GM19238 (cell line): ENCODE data around the gene LINGO4.

ENCODE experiments used
- DNase-seq: peaks from one replicate; pipeline ENCODE4 v3.0.0; 2011; ENCODE audit warnings: low spot score; ENCODE audit not compliant: insufficient read length

Gene LINGO4

DNA sequence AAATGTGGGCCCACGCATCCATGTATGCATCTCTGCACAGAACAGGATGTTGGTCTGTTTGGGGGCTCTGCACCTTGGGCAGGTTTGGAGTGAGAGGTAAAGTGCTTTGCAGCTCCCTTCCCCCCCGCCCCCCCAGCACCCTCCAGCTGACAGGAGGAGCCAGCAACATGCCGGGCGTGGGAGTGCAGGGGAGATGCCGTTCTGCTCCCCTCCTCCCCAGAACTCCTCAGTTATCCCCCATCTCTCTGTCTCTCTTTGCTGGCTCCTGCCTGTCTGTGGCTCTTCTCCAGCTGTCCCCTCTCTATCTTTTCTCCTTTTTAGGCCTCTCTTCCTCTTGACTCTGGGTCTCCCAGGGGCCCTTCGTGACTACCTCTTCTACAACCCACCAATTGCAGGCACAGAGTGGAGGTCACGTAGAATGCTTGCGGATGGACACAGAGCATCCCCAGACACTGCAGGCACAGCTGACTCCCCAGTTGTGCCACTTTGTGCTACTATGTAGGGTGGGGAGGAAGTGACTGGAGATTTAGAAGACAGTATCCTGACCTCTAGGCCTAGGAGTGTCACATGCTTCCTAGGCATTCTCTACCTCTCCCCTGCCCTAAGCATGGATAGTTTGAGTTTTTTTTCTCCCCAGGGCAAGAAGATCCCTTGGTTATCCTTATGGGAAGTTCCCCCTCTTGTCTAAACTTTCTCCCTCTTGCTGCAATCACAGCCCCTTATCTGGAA is 28.1 kb upstream of the LINGO4 start:
- DNase-seq: no peak

DNA sequence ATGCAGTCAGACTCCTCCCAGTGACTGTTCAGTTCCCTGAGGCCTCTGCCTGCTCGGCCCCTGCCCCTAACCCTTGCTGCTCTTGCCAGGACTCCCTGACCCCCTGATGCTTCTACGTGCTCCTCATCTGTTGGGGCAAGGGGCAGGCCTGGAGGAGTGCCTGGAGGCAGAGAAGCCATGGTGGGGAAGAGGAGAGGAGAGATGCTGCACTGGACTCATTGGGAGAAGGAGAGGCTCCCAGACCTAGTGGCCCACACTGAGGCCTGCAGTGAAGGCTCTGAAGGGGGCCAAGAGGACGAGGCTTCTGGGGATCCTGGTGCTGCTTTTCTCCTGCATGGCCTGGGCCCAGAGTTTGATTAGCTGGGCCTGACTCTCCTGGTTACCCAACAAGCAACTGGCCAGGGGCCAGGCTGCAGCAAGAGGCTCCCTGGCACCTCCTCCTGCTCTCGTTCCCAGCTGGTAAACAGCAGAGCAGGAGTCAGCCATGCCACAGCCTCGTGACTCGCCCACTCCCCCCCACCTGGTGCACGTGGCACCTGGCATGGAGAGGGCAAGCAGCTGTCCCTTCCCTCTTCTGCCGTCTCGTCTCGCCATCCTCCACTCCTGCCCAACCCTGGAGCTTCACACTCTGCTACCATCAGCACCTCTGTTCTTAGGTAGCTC is 27.2 kb upstream of the LINGO4 start:
- no peak for DNase-seq

DNA sequence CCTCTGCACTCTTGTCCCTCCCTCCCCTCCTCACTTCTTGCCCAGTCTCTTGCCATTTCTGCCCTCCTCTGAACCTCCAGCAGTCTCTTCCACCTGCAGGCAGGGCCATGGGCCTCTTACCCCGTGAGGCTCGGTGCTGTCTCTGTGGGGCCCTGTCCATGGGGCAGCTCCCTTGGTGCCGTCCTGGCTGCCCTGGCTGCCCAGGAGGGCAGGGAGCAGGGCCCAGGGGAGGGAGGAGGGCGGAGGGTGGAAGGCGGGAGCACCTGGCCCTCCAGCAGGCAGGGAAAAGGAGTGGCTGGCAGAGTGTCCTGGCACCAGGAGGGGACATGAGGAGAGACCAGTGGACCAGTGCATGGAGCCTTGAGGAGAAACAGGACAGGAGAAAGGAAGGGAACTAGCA is 26.4 kb upstream of the LINGO4 start, which contains the start of gene RORC:
RORC (minus strand) TSS at position 198 of the 400 bp plus-strand sequence; CDS start at position 160, 38 bp downstream.
- no peak for DNase-seq

DNA sequence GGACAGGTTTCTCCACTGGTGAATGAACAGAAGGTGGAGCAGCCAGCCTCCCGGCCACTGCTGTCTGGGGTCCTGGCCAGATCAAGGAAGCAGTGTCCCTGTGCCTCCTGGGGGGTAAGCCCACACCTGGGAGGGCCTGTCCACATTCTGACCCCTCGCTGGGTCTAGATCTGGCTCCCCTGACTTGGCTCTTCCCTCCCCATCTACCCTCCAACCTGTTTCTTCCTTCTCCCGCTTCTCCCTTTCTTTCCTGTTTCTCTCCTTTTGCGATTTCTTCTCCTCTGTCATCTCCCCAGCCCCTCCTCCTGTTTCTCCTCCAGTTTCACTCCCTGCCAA is 26.0 kb upstream of the LINGO4 start:
- DNase-seq: no peak

DNA sequence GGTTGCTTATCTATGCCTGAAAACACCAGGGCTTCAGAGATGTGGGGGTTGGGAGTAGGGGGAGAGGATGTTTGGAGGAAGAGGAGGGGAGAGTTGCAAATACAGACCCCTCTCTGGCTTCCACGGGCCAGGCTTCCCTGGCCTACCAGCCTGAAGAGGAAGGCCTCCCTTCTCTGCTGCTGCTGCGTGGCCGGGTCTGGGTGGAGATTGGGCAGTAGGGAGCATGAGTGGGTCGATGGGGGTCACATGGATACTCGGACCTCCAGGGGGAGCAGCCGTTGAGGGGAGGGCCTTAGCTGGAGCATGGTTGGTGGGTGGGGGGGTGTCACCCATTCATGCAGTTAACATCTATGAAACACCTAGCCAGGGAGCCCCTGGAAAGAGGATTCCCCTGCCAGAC is 24.8 kb upstream of the LINGO4 start:
- DNase-seq: no peak

DNA sequence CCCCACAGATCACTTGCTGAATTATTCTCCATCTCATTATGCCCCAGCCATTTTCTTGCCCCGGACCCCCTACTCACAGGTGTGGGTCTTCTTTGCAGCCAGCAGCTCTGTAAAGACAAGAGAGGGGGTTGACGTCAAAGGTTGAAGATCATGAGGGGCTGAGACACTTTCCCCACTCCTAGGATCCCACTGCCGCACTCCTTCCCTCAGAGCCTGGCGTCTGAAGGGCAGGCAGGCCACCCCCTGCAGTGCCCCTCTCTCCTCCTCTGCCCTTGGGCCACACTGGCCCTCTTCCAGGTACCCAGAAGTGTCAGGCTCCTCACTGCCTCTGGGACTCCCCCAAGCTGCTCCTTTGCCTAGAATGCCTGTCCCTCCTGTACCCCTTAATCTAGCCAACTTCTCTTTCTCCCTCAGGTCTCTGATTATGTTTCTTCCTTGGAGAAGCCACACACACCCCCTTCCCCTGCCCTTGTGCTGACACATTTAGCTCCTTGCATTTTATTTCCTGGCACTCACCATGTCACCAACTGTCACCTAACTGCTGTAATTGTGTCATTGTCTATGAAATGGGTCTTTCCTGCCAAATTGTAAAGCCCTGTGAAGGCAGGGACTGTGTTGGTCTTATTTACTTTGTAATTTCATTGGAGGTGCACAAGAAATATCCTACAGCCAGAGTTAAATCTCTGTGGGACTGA is 24.3 kb upstream of the LINGO4 start:
- DNase-seq: no peak

DNA sequence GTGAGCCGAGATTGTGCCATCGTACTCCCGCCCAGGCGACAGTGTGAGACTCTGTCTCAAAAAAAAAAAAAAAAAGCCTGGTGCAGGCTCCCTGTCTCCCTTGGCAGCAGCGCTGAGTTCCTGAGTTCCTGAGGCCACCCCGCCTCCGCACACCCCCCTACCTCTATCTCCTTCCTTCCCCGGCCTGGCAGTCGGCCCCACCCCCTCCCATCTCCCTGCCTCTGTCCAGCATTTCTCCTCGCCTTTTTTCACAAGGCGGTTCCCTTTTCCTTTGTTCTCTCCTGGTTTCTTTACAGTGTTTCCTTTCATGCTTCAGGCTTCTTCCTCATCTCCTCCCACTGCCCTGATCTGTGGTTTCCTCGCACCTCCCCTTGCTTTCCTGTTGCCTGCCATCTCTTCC is 23.7 kb upstream of the LINGO4 start:
- no peak for DNase-seq

DNA sequence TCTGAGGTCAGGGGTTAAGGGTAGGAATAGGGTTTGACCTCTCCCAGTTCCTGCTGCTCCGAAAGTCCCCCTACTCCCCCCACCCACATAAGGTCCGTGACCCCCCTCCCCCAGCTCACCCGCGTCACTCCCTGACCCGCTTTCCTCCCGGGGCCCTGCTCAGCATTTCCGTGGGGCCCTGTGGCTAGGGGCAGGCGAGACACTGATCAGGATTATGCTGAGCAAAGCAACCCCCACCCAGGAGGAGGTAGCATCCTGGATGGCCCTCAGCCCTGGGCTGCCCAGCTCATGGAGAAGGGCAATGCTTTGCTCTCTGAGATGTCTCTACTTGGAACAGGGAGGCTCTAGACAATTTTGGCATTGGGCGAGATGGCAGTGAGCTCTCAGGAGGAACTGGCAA is 22.6 kb upstream of the LINGO4 start:
- DNase-seq: no peak

DNA sequence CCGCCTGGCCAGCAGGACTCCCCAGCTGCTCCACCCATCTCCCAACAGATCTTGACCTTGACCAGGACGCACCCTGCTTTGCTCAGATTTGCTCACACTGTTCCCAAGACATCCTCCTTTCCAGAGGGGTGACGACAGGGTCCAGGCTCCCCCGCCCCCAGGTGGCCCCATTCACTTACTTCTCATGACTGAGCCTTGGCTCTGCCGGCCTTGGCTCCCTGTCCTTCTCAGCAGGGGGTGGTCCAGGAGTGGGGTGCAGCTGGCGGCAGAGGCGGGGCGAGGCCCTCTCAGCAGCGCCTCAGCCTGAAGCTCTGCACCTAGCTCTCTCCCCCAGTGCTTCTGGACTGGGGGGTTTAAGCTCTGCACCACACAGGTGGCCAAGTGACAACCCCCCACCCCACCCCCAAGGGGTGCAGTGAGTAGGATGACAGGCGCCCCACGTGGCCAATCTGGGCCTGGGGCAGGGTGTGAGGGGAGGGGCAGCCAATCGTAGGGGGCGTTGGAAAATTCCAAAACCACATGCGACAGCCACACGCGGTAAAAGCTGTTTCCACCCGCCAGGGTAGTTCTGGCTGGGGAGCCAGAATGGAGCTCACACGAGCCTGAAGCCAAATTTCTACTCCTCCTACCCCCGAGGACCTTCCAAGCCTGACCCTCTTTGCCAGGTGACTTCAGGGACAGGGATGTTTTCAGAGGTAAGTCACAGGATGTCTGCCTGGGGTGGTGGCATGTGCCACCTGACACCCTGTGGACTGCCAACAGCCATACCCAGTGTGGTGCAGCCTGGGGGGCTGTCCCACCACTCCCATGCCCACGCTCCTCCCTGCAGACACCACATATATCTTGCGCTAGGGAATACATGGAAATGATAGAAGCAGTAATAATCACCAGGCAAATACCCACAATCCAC is 20.8 kb upstream of the LINGO4 start:
- DNase-seq: no peak

DNA sequence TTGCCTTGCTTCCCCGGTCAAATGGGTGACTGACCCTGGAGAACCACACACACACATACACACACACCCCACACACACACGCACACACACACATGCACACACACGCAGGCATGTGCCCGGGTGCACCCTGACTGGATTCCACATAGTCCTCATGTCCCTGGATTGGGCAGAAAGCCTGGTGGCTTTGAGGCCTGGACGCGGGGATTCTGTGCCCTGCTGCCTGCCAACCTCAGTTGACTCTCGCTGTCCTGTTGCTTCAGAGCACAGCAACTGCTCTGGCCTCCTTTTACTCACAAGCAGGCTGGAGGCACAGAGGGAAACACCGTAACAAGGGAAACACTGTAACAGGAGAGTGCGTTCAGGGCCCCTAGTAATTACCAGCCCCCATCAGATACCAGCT is 20.0 kb upstream of the LINGO4 start:
- no peak for DNase-seq

DNA sequence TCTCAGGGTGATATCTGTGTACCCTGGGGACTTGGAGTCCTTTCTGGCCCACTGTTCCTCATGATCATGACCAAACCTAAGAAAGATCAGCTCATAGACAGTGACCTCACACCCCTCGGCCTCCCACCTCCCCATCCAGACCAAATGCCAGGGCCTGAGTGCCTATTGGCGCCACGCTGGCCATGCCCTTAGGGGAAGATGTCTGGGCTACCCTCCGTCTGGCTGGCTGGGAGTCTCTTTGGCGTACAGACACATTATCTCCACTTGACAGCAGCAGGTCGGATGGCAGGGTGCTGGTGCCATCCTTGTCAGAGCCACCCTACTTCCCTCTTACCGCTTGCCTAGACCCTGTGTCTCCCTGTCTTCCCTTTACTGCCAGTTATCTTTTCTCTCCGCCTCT is 18.0 kb upstream of the LINGO4 start:
- no peak for DNase-seq

DNA sequence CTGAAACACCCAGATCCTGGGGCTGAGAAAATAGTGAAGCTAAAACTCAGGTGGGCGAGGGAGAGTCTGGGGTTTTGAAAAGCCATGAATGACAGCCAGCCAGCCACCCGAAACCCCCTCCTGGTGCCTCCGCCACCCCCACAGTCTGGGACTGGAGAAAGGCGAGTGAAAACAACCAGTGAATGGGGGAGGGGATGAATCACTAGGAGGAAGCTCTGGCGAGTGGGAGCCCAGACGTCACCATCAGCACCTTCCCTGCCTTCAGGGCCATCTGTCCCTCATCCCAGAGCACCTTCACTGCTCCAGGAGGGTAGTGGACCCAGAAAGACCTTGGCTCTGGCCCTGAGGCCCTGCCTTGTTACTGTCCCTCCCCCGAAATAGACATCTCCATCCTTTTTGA is 17.2 kb upstream of the LINGO4 start:
- no peak for DNase-seq

DNA sequence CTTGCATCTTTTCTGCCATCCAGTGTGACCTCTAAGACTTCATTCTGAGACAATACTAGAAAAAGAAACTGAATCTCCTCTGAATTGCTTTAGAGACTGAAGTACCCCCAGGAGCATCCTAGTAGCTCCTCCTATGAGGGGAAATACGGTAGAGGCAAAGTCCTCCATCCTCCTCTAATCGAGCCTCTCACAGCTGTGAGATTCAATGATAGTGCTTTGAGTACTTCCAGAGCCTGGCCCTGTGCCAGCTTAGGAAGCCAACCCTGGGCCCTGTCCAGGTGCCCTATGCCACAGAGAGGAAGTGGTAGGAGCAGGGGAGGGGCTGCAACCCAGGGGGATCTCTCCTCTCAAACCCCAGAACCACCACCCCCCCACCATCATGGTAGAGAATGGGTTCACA is 15.7 kb upstream of the LINGO4 start:
- no peak for DNase-seq

DNA sequence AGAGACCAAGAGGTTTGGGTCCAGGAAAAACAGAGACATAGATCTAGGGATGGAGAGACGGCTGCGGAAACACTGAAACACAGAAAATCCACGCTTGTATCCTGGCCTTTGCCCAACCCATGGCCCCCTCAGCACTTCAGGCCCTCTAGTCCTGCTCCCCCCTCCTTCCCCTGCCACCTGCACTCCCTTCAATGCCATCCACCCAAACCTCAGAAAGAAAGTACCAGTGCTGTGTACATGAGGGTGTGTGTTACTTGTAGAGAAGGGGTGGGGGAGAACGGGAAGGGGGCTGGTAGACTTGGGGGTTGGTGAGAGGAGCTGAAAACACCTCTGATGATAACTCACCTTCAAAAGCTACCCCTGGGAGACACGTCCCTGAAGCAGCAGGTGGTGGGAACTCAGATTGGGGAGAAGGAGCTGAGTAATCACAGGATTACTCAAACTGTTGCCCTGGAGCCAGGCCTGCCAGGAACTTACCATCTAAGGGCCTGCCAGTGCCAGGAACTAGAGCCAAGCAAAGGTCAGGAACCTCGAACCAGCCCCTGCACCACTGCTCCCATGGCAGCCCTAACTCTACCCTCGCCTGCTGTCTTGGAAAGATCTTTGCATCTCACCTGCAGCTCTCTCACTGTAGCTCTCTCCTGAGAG is 14.9 kb upstream of the LINGO4 start:
- DNase-seq: no peak

DNA sequence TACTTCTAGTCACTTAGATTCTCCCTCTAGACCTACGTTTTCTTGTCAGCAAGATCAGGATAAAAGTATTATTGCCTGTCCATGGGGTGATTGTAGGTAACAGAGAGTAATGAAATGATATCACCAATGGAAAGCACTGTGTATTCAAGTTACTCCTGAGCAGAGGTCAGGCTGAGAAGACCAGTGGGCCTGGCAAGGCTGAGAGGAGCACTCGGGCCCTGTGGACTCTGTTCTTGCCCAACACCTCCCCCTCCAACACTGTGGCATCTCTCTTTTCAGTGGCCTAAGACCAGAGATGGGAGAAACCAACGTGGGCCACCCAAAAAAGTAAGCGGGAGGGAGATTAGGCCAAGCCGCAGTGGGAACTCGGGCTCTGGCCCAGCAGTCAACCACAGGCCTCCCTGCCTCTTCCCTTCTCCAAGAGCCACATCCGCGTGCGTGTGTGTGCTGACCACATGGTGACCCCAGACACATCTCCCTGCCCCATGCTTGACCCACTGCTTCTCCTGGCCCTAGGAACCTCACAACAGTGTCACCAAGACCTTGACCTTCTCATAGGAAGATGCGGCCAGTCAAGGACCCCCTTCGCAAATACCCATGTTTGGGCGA is 14.1 kb upstream of the LINGO4 start:
- no peak for DNase-seq

DNA sequence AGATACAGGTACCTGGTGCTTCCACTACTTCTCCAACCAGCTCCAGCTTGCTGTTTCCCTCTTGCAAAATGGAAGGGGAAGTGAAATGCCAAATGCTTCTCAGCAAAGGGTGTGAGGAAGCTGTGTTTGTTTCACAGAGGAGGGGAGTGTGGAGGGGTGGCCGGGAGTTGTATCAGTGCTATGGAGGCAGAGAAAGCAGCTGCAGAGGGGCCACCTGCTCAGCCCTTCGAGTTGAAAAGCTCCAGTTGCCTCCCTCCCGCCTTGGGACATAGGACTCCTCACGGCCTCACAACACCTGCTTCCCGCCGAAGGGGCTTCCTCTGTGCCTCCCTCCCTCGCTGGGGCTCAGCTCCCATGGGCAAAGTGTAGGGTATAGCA is 12.1 kb upstream of the LINGO4 start:
- DNase-seq: no peak

DNA sequence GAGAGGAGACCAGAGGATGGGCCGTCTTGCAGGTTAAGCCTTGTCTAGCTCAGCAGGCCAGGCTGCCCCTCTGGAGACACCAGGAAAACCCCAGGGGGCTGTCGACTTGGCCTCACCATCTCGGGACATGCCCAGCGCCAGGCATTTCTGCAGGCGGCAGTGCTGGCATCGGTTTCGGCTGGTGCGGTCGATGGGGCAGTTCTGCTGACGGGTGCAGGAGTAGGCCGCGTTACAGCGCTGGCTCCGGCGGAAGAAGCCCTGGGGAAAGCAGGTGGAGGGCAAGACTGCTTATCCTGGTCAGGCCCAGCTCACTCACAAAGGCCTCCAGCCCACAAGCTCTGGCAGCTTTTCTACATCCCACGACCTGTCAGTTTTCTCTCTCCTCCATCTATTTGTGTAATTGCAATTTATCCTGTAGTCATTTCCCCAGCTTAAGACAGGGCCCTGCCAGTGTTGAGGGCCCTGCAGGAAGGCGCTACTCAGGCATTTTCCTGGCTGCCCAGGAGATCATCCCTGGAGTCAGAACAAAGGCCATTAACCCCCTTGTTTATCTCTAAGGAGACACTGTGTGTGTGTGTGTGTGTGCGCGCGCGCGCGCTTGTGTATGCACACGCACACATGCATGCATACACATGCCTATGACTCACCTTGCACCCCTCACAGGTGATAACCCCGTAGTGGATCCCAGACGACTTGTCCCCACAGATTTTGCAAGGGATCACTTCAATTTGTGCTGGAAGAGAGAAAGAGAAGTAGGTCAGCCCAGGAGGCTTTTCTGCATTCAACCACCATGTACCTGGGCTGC is 11.5 kb upstream of the LINGO4 start:
- DNase-seq: no peak

DNA sequence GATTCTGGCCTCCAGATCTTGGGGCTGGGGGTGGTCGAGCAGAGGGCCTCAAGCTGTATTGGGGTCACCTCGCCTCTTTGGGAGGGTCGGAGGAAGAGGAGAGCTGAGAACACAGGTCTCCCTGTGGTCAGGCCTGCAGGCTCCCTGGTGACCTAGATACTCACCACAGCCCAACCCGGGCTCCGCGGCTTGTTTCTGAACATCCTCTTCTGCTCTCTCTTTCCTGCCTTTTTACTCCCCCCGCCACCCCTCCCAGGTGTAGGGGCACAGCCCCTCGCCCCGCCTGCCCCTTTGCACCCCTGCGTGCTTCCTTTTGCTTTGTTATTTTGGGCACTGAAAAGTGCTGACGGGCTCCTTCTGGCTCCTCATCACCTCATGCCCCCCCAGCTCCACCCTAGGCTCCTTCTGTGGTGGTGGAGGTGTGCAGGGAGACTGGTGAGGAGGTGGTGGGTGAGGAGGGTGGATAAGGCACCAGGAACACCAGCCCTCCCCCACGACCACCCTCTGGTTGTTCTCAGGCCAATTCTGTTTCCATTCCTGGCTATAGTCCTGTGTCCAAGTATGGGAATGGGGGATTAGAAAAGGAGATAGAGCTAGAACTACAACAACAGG is 10.6 kb upstream of the LINGO4 start:
- DNase-seq: no peak

DNA sequence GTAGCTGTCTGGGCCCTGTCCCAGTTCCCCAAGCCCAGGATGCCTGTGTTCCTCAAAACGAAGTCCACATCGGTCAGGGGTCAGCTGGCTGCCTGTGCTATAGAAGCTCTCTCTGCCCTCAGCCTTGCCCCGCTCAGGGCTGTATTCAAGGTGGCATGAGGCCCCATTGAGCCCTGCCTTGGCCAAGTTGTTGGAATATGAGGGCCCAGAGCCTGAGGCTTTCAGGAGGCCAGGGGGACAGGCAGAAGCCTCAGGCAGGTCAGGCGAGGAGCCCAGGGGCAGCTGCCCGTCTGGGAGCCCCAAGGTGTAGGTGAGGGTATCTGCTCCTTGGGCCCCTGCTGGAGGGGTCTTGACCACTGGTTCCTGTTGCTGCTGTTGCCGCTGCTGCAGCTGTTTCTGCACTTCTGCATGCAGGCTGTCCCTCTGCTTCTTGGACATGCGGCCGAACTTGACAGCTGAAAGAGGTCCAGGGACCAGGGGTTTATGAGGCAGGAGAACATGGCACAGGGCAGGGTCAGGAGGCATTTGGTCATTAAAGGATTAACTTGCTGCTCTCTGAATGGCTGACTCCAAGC is 9.8 kb upstream of the LINGO4 start:
- DNase-seq: no peak
